ENCODE measurements around the gene NTM. TPM values are rescaled to one million over a fixed set of nuclear protein-coding genes. Genes with fewer than 3 reads are reported as not detected.

The NTM gene
- total and polyA plus RNA-seq, 2 donors (not counting 3 experiments of a cell fraction or from before 2014, with no cell fraction given) = 1.00 to 1.1 TPM

- Histone ChIP-seq H3K9ac (replicated peaks; ENCODE audit: extremely low read depth, insufficient read depth, low read length) (no peak overlapping the region), H3K4me2 (ENCODE audit: insufficient read depth, low read length) (no peak overlapping the region), H3K4me1 (ENCODE audit: control insufficient read depth, extremely low read depth, insufficient read depth, low read length) (no peaks in the 10 kb centered on the region), H3K27me3 (ENCODE audit: control insufficient read depth in 2 of 2, insufficient read depth in 2 of 2, low read length in 2 of 2) (no peaks in the 10 kb centered on the region), H3K9me1 (replicated peaks; ENCODE audit: control insufficient read depth, extremely low read depth, insufficient read depth, low read length) (no peaks in the 10 kb centered on the region), H3K9me3 (replicated peaks; ENCODE audit: control insufficient read depth, insufficient read depth, low read length) (peaks cover 4% of the 10 kb centered on the region), H4K20me1 (replicated peaks; ENCODE audit: control insufficient read depth, extremely low read depth, insufficient read depth, low read length) (no peaks in the 10 kb centered on the region), H3K79me2 (ENCODE audit: control insufficient read depth, insufficient read depth, low read length) (no peaks in the 10 kb centered on the region), H3K36me3 (ENCODE audit: control insufficient read depth in 2 of 2, extremely low read depth in 1 of 2, insufficient read depth in 2 of 2, low read length in 2 of 2) (no peaks in the 10 kb centered on the region), H3K4me3 (replicated peaks in 1 of 3; ENCODE audit: insufficient read depth in 1 of 3, low read depth in 1 of 3, low read length in 3 of 3) (no peak overlapping the region), H2AFZ (ENCODE audit: low read depth, low read length) (no peak overlapping the region), H3K27ac (ENCODE audit: insufficient read depth, low read depth, low read length) (no peak overlapping the region)
- DNase-seq (ENCODE audit: low read depth, low spot score) = no peak
- CTCF ChIA-PET = no interaction called here
- no peak for FAIRE-seq
- no TSS peak for BruUV-seq (replicated peaks)
- intact Hi-C loops (cut with micrococcal nuclease) (no loop called here), dilution Hi-C loops (cut with MboI; ENCODE audit: extremely low pct_ligation_motif_present, low sequenced_read_pairs) (no loop called here)
- TF ChIP-seq POLR2AphosphoS5 (IDR thresholded peaks at IDR 0.05; ENCODE audit: insufficient read depth, low read depth, low read length) (no peak), POLR2A (IDR thresholded peaks at IDR 0.05; ENCODE audit: low read depth, low read length) (no peak), MYC (IDR thresholded peaks at IDR 0.05; ENCODE audit: low read depth, low read length) (no peak), EZH2 (IDR thresholded peaks at IDR 0.05; ENCODE audit: borderline replicate concordance, low read depth, low read length, severe bottlenecking) (no peak), GATA2 (IDR thresholded peaks at IDR 0.05; ENCODE audit: insufficient read depth, insufficient read length, low read depth, low read length) (no peak), CTCF (IDR thresholded peaks at IDR 0.05; ENCODE audit: extremely low read depth in 1 of 2, insufficient read depth in 1 of 2, low read depth in 1 of 2, low read length in 2 of 2) (no peak), JUN (IDR thresholded peaks at IDR 0.05; ENCODE audit: borderline replicate concordance, insufficient read depth, insufficient read length, low read depth) (no peak), FOS (IDR thresholded peaks at IDR 0.05; ENCODE audit: borderline replicate concordance, insufficient read depth, low read length) (no peak), MAX (IDR thresholded peaks at IDR 0.05; ENCODE audit: insufficient read depth, insufficient read length) (no peak)
- POLR2A ChIA-PET = no interaction called here
Measured at GRCh38 chr11:132254906-132255305, 884.5 kb downstream of the NTM start.

All from endothelial cell of umbilical vein (primary cell).